ENCODE results near the gene CDC42BPB.

CDC42BPB gene

GRCh38 chr14:102986810-102987579, 70.4 kb downstream of the CDC42BPB start:
- DNase-seq, result no peak

GRCh38 chr14:102985665-102986064, 71.7 kb downstream of the CDC42BPB start:
- DNase-seq, result no peak

- DNase-seq, result no peak
Measured at GRCh38 chr14:102984336-102985102, 72.8 kb downstream of the CDC42BPB start.

- DNase-seq, result no peak
Measured at GRCh38 chr14:102983496-102983895, 73.9 kb downstream of the CDC42BPB start.

GRCh38 chr14:102982852-102983470, 74.4 kb downstream of the CDC42BPB start:
- DNase-seq, result no peak

- no peak for DNase-seq
Measured at GRCh38 chr14:102980409-102980810, 76.9 kb downstream of the CDC42BPB start.

- DNase-seq, result no peak
Measured at GRCh38 chr14:102979406-102979805, 77.9 kb downstream of the CDC42BPB start.

- DNase-seq, result no peak
Measured at GRCh38 chr14:102977475-102977874, 79.9 kb downstream of the CDC42BPB start.

GRCh38 chr14:102975662-102976061, 81.7 kb downstream of the CDC42BPB start:
- DNase-seq, result no peak

GRCh38 chr14:102973706-102974285, 83.6 kb downstream of the CDC42BPB start:
- no peak for DNase-seq

GRCh38 chr14:102971836-102972606, 85.3 kb downstream of the CDC42BPB start:
- no peak for DNase-seq

- DNase-seq, result no peak
Measured at GRCh38 chr14:102971314-102971713, 86.0 kb downstream of the CDC42BPB start.

- no peak for DNase-seq
Measured at GRCh38 chr14:102970496-102970895, 86.9 kb downstream of the CDC42BPB start.

GRCh38 chr14:102969901-102970300, 87.4 kb downstream of the CDC42BPB start:
- no peak for DNase-seq

GRCh38 chr14:102969060-102969791, 88.1 kb downstream of the CDC42BPB start:
- no peak for DNase-seq

- DNase-seq, result no peak
Measured at GRCh38 chr14:102968306-102968705, 89.0 kb downstream of the CDC42BPB start.

- DNase-seq, result no peak
Measured at GRCh38 chr14:102967506-102967795, 89.9 kb downstream of the CDC42BPB start.

- no peak for DNase-seq
Measured at GRCh38 chr14:102966681-102967505, 90.5 kb downstream of the CDC42BPB start.

- DNase-seq, result no peak
Measured at GRCh38 chr14:102965971-102966655, 91.2 kb downstream of the CDC42BPB start.

- no peak for DNase-seq
Measured at GRCh38 chr14:102965282-102965681, 92.1 kb downstream of the CDC42BPB start.
